H54 (cell line): ENCODE measurements around the gene MRPL51.
"Not testable (repeated sequence)": the region's sequence is repeated elsewhere in the genome, so short reads cannot be mapped to it uniquely, and the experiment has no call there.

Experiments used
- DNase-seq: peaks from one replicate; pipeline ENCODE4 v3.0.0; 2011; ENCODE audit warnings: low spot score, mixed read lengths; ENCODE audit not compliant: insufficient read length
- FAIRE-seq: peaks from 3 replicates; lab custom pipeline; 2011; peaks lifted over from hg19 to GRCh38; lab: Jason Lieb, UNC
- POLR2A ChIP-seq: IDR thresholded peaks from 2 replicates; pipeline ENCODE4 v1.6.1; 2011; ENCODE audit warnings: low read depth, mild to moderate bottlenecking, low read length

MRPL51 gene

DNA sequence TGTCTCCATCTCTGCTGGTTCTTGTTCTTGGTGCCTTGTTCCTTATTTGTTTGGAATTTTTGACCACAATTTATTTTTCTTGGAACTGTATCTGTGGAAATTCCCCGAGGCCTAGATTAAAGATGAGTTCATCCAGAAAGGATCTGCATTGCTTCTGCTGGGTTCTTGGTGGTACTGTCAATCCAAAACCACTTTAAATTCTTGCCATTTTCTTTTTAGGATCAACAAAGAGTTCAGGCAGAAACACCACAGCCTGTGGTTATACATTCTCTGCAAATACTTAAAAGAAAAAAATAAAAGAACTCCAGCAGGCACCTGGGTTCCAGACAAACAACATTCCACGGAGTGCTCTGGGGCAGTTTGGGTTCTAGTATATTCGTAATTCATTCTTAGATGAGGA is 16.6 kb downstream of the MRPL51 start:
- FAIRE-seq (no peak), DNase-seq (no peak)
- TF ChIP-seq POLR2A: no peak

DNA sequence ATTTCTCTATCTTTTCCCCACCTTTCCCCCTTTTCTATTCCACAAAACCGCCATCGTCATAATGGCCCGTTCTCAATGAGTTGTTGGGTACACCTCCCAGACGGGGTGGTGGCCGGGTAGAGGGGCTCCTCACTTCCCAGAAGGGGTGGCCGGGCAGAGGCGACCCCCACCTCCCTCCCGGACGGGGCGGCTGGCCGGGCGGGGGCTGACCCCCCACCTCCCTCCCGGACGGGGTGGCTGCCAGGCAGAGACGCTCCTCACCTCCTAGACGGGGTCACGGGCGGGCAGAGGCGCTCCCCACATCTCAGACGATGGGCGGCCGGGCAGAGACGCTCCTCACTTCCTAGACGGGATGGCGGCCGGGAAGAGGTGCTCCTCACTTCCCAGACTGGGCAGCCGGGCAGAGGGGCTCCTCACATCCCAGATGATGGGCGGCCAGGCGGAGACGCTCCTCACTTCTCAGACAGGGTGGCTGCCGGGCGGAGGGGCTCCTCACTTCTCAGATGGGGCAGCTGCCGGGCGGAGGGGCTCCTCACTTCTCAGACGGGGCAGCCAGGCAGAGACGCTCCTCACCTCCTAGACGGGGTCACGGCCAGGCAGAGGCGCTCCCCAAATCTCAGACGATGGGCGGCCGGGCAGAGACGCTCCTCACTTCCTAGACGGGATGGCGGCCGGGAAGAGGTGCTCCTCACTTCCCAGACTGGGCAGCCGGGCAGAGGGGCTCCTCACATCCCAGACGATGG is 17.7 kb downstream of the MRPL51 start:
- DNase-seq, FAIRE-seq: not testable (repeated sequence)

DNA sequence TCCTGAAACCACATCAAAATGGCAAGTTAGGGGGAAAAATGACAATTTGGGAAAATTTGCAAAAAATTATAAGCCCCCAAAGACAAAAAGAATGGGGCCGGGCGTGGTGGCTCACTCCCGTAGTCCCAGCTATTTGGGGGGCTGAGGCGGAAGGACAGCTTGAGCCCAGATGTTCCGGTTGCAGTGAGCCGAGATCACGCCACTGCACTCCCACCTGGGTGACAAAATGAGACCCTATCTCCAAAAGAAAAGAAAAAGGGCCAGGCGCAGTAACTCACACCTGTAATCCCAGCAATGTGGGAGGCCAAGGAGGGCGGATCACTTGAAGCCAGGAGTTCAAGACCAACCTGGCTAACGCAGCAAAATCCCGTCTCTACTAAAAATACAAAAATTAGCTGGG is 20.6 kb downstream of the MRPL51 start:
- no peak for FAIRE-seq
- TF ChIP-seq POLR2A: no peak
- DNase-seq: no peak

DNA sequence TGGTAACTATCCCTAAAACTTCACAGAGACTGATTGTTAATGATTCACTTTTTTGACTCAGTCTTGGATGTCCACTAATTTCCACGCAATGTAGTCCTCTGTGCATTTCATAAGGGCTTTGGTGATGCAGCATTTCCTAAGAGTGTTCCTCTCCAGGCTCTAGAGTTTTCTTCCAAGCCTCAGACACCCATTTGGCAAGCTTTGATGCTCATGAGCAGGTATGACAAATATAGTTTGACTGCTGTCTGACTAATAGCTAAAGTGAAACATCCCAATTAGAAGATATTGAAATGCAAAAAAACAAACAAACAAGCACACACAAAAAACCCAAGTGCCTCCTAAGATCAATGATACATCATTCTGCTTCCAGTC is 21.1 kb downstream of the MRPL51 start:
- no peak for FAIRE-seq
- no peak for TF ChIP-seq POLR2A
- no peak for DNase-seq

DNA sequence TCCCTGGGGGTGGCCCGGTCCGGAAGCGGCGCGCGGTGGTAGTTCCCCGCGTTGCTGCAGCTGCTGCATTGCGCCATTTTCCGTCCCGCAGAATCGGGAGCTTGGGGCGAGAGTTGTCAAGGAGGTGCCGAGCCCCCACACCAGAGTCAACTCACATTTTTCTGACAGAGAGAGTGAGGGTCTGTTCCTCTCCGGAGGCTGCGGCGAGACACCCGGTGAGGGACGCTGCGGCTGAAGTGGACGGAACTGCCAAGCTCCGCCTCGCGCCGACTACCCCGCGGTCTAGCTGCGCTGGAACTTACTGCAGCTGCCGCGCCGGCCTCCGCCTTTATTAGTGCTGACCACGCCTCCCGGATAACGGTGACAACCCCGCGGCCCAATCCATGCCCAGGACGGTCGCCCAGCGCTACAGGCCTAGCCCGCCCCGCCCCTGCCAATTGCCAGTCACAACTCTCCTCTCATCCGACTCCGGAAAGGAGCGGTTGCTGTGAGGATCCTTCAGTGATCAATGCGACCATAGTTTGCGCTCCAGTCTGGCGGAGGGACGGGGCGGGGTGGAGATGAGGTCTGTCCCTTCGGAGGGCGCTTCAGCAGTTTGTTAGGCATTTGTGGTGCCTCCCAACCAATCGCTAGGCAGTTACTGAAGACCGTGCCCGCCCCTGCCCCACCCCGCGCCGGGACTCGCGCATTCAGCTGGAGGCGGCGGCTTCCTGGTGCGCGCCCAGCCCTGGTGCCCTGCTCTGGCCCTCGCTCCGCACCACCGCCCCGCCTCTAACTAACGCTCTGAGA is 22.5 kb downstream of the MRPL51 start, which contains the start of gene VAMP1:
Gene VAMP1, minus strand, starts transcription at position 303 of the 789 bp plus-strand sequence. Its CDS starts 146 bp downstream, at position 157.
- DNase-seq (peak; percentile 90), FAIRE-seq (peak; percentile 79)
- TF ChIP-seq POLR2A: peak; percentile 100

DNA sequence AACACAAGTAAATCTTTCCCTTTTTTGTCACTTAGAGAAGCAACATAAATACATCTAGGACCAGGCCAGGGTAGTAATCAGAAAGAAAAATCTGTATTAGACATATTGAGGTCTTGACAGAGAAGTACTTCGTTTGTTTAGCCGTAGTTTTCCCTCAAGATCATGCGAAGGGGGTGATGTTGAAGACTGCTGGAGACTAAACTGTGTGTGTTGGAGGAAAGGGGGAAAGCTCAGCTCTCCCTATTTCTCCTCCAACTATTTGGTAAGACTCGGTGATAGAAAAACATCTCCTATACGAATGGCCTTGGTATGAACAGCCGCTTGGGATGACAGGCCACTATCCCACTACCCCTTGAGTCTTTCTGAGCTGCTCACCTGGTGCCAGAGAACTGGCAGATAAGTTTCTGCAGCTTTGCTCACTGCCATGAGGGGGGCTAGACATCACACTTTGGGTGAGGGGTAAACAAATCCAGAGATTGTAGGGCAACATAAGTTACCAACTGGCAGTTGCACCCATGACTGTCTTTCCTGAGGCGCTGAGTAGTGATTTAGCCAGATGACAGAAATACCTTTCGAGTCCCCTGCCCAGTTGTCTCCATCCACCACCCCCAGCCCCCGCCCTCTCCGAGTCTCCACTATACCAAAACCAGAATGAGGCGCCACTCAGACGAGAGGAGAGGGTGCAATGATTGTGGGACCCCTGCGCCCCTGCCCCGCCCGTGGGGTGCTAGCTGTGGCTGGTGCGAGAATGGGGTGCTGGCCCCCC is 23.3 kb downstream of the MRPL51 start:
- FAIRE-seq (no peak), DNase-seq (no peak)
- TF ChIP-seq POLR2A: no peak

DNA sequence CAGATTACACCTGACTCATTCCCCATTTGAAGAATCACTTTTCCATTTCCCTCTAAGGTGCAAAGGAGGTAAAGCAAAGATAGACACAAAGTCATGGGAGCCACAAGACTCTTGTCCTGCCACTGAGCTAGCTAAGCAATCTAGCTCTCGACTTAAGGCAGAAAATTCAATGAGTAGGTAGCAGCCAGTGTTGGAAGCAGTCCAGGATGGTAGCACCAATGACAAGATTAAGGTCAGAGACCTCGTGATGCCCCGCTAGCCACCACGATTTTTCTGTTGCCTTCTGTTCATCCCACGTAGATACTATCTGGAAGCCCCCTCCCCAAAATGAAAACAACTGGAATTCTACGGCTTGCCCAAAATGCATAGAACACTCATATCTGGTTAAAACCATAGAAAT is 24.0 kb downstream of the MRPL51 start:
- no peak for TF ChIP-seq POLR2A
- DNase-seq (no peak), FAIRE-seq (no peak)

DNA sequence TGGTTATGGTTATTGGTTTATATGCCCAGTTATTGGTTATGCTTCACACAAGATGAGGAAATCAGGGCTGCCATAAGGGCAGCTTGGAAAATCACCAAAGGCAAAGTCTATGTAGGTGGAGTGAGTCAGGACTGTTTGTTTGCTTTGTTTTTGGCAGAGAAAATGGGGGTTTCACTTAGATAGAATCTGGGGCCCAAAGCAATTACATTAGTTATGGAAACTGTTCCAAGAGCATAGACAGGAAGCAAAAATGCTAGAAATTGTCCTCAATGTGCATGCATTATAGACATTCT is 24.8 kb downstream of the MRPL51 start:
- DNase-seq (no peak), FAIRE-seq (no peak)
- TF ChIP-seq POLR2A: no peak

DNA sequence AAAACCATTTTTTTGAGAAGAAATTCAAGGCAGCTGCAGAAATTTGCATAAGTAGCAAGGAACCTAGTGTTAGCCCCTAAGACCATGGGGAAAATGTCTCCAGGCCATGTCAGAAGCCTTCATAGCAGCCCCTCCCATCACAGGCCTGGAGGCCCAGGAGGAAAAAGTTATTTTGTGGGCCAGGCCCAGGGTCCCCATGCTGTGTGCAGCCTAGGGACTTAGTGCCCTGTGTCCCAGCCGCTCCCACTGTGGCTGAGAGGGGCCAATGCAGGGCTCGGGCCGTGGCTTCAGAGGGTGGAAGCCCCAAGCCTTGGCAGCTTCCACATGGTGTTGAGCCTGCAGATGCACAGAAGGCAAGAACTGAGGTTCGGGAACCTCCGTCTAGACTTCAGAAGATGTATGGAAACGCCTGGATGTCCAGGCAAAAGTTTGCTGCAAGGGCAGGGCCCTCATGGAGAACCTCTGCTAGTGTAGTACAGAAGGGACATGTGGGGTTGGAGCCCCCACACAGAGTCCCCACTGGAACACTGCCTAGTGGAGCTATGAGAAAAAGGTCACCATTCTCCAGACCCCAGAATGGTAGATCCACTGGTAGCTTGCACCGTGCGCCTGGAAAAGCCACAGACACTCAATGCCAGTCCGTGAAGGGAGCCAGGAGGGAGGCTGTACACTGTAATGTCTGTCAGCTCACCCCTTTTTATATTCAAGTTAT is 25.3 kb downstream of the MRPL51 start:
- DNase-seq: not testable (repeated sequence)

DNA sequence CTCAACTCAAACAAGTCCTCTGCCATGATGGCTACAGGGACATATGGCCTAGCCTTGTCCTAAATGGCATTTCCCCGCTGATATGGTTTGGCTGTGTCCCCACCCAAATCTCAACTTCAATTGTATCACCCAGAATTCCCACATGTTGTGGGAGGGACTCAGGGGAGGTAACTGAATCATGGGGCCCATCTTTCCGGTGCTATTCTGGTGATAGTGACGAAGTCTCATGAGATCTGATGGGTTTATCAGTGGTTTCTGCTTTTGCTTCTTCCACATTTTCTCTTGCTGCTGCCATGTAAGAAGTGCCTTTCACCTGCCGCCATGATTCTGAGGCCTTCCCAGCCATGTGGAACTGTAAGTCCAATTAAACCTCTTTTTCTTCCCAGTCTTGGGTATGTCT is 26.3 kb downstream of the MRPL51 start:
- not testable (repeated sequence) for DNase-seq, FAIRE-seq

More for the DNA sequence above, 25.3 kb downstream of the MRPL51 start:
- not testable (repeated sequence) for FAIRE-seq

DNA sequence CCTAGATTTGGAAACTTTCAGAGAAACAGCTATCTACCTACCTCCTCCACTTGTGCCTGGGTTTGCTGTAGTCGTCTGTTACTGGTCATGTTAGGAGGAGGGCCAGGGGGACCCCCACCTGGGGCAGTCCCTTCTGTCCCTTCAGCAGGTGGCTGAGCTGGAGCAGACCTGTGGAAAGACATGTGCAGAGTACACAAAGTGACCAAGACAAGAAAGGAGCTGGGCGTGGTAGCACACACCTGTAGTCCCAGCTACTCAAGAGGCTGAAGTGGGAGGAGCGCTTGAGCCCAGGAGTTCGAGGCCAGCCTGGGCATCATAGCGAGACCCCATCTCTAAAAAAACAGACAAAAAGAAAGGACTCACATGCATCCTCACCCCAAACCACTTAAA is 26.9 kb downstream of the MRPL51 start:
- FAIRE-seq (no peak), DNase-seq (no peak)
- TF ChIP-seq POLR2A: no peak

DNA sequence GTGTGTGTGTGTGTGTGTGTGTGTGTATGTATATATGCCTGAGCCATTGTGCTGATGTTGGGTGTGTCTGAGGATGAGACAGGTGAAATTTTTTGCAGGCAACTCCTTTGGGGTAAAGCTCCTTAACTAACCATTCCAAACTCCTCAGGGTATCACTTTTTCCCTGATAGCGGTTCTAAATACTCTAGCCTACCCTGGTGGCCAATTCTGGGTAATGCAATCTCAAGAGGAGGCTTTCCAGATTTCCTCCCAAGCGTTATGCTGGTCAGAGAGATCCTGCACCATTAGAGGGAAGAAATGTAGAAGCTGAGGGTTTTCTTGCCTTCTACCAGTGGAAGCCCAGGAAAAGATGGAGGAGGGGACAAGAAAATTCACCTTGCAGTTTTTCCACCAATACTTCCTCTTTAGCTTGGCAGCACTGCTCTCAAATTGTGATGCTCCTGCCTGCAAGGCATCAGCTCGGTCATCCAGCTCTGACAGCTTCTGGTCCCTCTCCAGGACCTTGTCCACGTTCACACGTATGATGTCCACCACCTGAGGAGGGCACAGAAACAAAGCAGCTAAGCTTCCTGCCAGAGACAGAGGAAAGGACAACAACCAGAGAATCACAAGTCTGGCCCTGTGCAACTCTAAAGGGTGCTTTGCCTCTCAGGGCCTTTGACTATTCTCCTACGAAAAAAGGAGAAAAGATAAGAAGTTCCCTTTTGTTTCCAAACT is 27.4 kb downstream of the MRPL51 start:
- no peak for FAIRE-seq
- TF ChIP-seq POLR2A: no peak
- peak; percentile 45 for DNase-seq

DNA sequence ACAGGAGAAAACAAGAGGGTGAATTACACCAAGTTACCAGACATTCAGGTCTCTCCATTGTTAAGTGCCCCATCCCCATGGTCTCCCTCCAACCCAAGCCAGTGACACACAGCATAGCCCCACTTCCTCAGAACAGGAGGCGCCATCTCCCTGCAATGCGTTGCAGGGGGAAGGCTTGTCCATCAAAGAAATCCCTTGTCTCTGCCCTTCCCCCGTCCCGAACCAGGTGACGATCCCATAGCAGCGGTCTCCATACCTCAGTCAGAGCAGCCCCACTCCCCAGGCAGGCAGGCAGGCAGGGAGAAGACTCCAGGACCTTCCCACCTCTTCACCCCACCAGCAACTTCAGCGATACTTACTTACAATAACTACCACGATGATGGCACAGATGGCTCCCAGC is 28.5 kb downstream of the MRPL51 start:
- no peak for TF ChIP-seq POLR2A
- DNase-seq: no peak
- no peak for FAIRE-seq
